Bronchial epithelial cell (primary cell): Measurements from ENCODE around the gene DNASE1L3. TPM values are rescaled to one million over a fixed set of nuclear protein-coding genes. Genes with fewer than 3 reads are reported as not detected.

Source experiments
- DNase-seq: peaks from one replicate; pipeline ENCODE4 v3.0.0-alpha.2; 2010; ENCODE audit warnings: low read depth
- FAIRE-seq: peaks from 2 replicates; lab custom pipeline; 2011; peaks lifted over from hg19 to GRCh38; lab: Jason Lieb, UNC
- H3K27me3 ChIP-seq: 2 replicates; pipeline ENCODE4 v1.5.1; 2011; ENCODE audit warnings: low read length; ENCODE audit not compliant: control insufficient read depth, insufficient read depth
- H3K36me3 ChIP-seq: 2 replicates; pipeline ENCODE4 v1.5.1; 2011; ENCODE audit warnings: low read length; ENCODE audit not compliant: control insufficient read depth, insufficient read depth
- H3K4me3 ChIP-seq: 2 replicates; pipeline ENCODE4 v1.5.1; 2011; ENCODE audit warnings: mild to moderate bottlenecking, low read depth, low read length, control low read depth
- total RNA-seq: library from RNA; depleted of rRNA; stranded (reverse); fragments of >200 nt; gene quantifications from 2 replicates; pipeline ENCODE4 v1.2.1, GENCODE V29; 2014
- TF ChIP-seq, protein P1 (sequence below): IDR thresholded peaks from 2 replicates; pipeline ENCODE4 v1.5.1; 2011; ENCODE audit warnings: mild to moderate bottlenecking, moderate library complexity, low read length, control low read depth, inconsistent platforms; ENCODE audit not compliant: insufficient read depth, severe bottlenecking

DNASE1L3 gene
- total RNA-seq, 1 donor from 2014 or later = not detected

DNA sequence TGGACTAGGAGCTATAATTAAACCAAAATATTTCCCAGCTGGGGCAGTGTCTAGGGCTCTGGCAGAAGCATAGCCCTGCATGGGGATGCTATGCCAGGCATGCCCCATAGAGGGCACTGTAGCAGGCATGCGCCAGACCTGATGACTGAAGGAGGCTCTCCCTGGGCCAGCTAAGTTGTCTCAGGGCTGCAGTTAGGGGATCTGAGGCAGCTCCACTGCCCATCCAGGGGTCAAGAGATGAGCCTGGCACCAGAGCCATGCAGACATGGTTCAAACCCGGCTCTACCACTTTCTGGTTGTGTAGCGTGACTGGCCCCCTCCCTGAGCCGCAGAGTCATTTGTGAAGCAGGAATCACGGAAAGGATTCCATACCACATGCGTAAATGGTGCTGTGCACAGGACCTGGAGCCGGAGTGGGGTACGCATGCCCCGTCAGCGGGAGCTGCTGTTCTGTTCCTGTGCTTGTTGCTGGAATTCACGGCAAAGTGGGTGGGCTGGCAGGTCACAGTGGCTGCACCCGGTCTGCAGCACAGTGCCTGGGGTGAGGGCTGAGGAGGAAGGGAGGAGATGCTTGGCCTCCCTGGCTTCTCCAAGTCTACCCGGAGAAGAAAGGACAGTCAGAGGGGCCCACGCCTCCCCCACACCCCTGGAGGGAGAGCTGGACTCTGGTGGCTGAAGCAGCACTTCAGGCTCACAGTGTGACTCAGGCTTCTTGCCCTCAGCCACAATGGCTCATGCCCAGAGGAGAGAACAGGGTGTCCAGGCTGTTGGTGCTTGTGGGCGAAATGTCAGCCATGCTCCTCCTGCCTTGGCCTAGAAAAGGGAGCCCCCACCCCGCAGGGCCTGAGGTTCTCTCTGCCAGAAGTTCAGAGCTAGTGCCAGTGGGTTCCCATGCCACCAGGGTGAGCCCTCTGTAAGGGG, 43.1 kb downstream of the DNASE1L3 start:
- FAIRE-seq = no peak
- no peak overlapping the region for H3K4me3 ChIP-seq
- no peaks in the 10 kb centered on the region for H3K27me3 ChIP-seq
- TF ChIP-seq, protein P1, sequence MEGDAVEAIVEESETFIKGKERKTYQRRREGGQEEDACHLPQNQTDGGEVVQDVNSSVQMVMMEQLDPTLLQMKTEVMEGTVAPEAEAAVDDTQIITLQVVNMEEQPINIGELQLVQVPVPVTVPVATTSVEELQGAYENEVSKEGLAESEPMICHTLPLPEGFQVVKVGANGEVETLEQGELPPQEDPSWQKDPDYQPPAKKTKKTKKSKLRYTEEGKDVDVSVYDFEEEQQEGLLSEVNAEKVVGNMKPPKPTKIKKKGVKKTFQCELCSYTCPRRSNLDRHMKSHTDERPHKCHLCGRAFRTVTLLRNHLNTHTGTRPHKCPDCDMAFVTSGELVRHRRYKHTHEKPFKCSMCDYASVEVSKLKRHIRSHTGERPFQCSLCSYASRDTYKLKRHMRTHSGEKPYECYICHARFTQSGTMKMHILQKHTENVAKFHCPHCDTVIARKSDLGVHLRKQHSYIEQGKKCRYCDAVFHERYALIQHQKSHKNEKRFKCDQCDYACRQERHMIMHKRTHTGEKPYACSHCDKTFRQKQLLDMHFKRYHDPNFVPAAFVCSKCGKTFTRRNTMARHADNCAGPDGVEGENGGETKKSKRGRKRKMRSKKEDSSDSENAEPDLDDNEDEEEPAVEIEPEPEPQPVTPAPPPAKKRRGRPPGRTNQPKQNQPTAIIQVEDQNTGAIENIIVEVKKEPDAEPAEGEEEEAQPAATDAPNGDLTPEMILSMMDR = peak; percentile 92
- peak; percentile 39 for DNase-seq
- peaks cover 41% of the 10 kb centered on the region for H3K36me3 ChIP-seq

DNA sequence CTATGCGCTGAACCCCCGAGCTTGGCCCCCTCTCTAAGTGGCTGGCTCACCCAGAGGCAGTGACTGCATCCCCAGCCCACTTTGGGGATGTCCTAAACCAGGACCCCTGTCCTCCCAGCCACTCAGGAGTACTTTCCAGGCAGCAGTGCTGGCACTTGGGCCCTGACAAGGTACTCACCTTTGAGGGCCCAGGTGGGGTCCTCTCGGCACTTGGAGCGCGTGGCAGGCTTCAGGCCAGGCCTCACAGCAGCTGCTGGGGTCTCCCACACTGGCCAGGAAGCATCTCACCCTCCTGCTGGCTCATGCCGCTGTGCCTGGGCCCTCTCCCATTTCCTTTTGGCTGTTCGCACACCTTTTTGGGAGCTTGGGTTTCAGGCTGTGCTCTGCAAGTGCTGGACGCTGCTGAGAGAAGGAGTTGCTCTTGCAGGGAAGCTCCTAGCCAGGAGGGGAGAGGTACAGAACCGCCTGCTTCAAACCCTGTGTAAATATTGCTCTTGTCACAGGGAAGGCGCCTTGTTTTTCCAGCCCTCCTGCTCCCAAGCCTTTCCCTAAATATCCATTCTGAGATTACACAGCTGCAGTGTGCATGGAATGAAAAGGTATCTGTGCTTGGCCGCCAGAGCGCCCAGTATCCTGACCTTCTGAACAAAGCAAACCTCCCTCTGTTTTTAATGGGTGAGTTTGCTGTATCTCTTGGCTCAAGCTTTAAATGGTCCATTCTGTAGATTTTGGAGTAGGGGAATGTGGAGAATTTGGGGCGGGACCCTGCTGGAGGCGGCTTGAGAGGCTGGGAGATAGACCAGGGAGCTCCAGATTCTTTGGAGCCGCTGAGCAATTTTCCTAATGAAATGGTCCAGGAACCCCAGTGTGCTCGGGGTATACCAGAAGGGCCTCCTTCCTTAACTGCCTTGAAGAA, 45.6 kb downstream of the DNASE1L3 start:
- Histone ChIP-seq H3K4me3 (no peak overlapping the region), H3K36me3 (peaks cover 40% of the 10 kb centered on the region), H3K27me3 (no peaks in the 10 kb centered on the region)
- DNase-seq (no peak), FAIRE-seq (no peak)
- TF ChIP-seq, protein P1 = no peak

DNA sequence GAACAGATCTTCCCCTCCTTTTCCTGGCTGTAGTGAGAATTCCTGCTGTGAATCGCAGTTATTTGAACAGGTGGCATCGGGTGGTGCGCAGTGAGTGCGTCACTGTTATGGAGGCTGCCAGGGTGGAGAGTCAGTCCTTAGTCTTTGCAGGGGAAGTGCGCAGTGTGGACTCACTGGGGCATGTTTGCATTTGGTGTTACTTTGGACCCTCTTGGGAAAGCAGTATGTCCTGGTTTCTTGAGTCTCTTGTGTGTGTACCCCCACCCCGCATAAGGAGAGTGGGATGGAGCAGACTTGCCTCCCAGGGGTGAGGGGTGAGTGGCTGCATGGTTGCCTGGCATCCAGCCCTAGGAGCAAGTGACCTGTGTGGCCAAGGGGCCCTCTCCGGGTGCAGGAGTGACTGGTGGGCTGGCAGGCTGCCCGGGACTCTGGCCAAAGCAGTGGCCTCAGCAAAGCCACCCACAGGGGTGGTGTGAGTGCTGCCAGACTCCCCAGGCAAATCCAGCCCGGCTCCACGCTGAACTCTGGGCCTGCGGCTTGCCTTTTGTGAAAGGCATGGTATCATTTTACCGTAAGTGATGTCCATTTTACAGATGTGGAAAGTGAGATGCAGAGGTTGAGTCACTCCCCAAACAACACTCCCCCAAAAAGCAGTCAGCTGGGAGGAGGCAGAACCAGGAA, 46.4 kb downstream of the DNASE1L3 start:
- TF ChIP-seq, protein P1 = no peak
- FAIRE-seq (no peak), DNase-seq (peak; percentile 69)
- H3K27me3 ChIP-seq = no peaks in the 10 kb centered on the region
- no peak overlapping the region for H3K4me3 ChIP-seq
- H3K36me3 ChIP-seq = peaks cover 35% of the 10 kb centered on the region

DNA sequence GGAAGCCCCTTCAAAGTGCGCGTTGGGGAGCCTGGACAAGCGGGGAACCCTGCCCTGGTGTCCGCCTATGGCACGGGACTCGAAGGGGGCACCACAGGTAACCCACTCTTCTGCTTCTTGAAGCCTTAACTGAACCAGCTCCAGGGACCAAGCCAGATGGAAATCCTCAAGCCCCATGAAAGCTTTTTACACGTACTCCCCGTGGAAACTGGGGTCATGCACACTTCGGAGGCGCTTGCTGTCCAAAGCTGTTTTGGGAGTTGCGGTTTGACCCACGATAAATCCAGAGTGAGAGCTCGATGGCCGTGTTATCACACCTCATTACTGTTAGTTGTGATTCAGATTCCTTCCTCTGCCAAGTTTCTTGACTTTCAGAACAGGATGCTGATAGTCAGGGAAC, 47.5 kb downstream of the DNASE1L3 start:
- peak; percentile 75 for FAIRE-seq
- H3K4me3 ChIP-seq = no peak overlapping the region

More for the DNA sequence above, 47.5 kb downstream of the DNASE1L3 start:
- Histone ChIP-seq H3K27me3 (no peaks in the 10 kb centered on the region), H3K36me3 (peaks cover 35% of the 10 kb centered on the region)
- TF ChIP-seq, protein P1 = no peak
- no peak for DNase-seq
